B cell (primary cell): ENCODE data around the gene SUCLG2. TPM values are rescaled to one million over a fixed set of nuclear protein-coding genes. Genes with fewer than 3 reads are reported as not detected.

Experiments used
- ATAC-seq: fragments of 200-7000 bp; cut with Tn5 transposase; one replicate; pipeline ENCODE4 v1.10.0; 2021; ENCODE audit warnings: low read depth, mild to moderate bottlenecking, moderate number of reproducible peaks, moderate library complexity
- CTCF ChIA-PET: fragments of 350-600 bp; sonication (Branson Sonifier 250); formaldehyde crosslinking; loops from one replicate; lab custom pipeline; 2021; ENCODE audit warnings: antibody characterized with exemption, inconsistent platforms; lab: Charles Lee
- POLR2A ChIA-PET: fragments of 350-600 bp; sonication (Branson Sonifier 250); formaldehyde crosslinking; loops from one replicate; lab custom pipeline; 2021; ENCODE audit warnings: antibody characterized with exemption; lab: Charles Lee
- DNase-seq: peaks from one replicate; pipeline ENCODE4 v3.0.0; 2013
- H2AFZ ChIP-seq: 2 replicates; pipeline ENCODE4 v1.6.1; 2012; ENCODE audit warnings: mild to moderate bottlenecking, low read depth, low read length; ENCODE audit not compliant: insufficient read depth, poor library complexity, severe bottlenecking
- H3K27ac ChIP-seq, 2 donors: 1 replicate in 1 of 2; 2 replicates in 1 of 2; pipeline ENCODE4 v1.5.1; 2012 to 2013; ENCODE audit warnings: low read length in 2 of 2, mild to moderate bottlenecking in 2 of 2, moderate library complexity in 1 of 2
- H3K27me3 ChIP-seq, 4 experiments: fragments of 200-600 bp in 1 of 4; sonication (generic) in 1 of 4; replicated peaks in 1 of 4; 1 replicate in 2 of 4; 2 replicates in 2 of 4; pipeline versions ENCODE4 v1.6.1 to v1.7.0; 2013 to 2016; ENCODE audit warnings: low read length in 3 of 4, mild to moderate bottlenecking in 2 of 4, mixed read lengths in 1 of 4, moderate library complexity in 1 of 4; ENCODE audit not compliant: insufficient read depth in 4 of 4, control insufficient read depth in 3 of 4; ENCODE audit errors: control extremely low read depth in 1 of 4
- H3K36me3 ChIP-seq, 2 experiments: replicated peaks in 1 of 2; 1 replicate in 1 of 2; 2 replicates in 1 of 2; pipeline versions ENCODE4 v1.6.1 to v1.7.1; 2013; ENCODE audit warnings: low read length in 1 of 2; ENCODE audit not compliant: insufficient read depth in 2 of 2, control insufficient read depth in 1 of 2; ENCODE audit errors: control extremely low read depth in 1 of 2, extremely low read depth in 1 of 2
- H3K4me1 ChIP-seq, 2 donors: fragments of 200-600 bp in 1 of 2; sonication (generic) in 1 of 2; 1 replicate in 1 of 2; 2 replicates in 1 of 2; pipeline versions ENCODE4 v1.5.1 to v1.6.1; 2013 to 2017; ENCODE audit warnings: low read length in 2 of 2; ENCODE audit not compliant: control insufficient read depth in 2 of 2, insufficient read depth in 2 of 2
- H3K4me2 ChIP-seq: replicated peaks from 2 replicates; pipeline ENCODE3; 2012; ENCODE audit warnings: mild to moderate bottlenecking, low read depth, low read length; ENCODE audit not compliant: poor library complexity, severe bottlenecking
- H3K4me3 ChIP-seq, 5 experiments: fragments of 200-600 bp in 1 of 5; sonication (generic) in 1 of 5; 1 replicate in 3 of 5; 2 replicates in 2 of 5; pipeline versions ENCODE4 v1.5.1 to v1.7.0; 2011 to 2016; ENCODE audit warnings: low read length in 4 of 5, mild to moderate bottlenecking in 4 of 5, low read depth in 2 of 5, control low read depth in 1 of 5, moderate library complexity in 1 of 5; ENCODE audit not compliant: insufficient read depth in 1 of 5; ENCODE audit errors: control extremely low read depth in 1 of 5, extremely low read depth in 1 of 5
- H3K79me2 ChIP-seq: fragments of 200-600 bp; sonication (generic); one replicate; pipeline ENCODE4 v1.6.0; 2016; ENCODE audit warnings: low read length; ENCODE audit not compliant: control insufficient read depth, insufficient read depth
- H3K9ac ChIP-seq: fragments of 200-600 bp; sonication (generic); 2 replicates; pipeline ENCODE4 v1.6.1; 2017; ENCODE audit warnings: mild to moderate bottlenecking, low read length, moderate library complexity
- H3K9me3 ChIP-seq, 3 donors: one replicate each; pipeline versions ENCODE4 v1.6.1 to v1.7.1; 2013; ENCODE audit warnings: low read length in 2 of 3; ENCODE audit not compliant: control insufficient read depth in 2 of 3, insufficient read depth in 1 of 3; ENCODE audit errors: control extremely low read depth in 1 of 3
- H4K20me1 ChIP-seq: 2 replicates; pipeline ENCODE4 v1.6.0; 2012; ENCODE audit warnings: mild to moderate bottlenecking, low read length; ENCODE audit not compliant: insufficient read depth, control insufficient read depth, poor library complexity, severe bottlenecking
- H3K27ac Mint-ChIP-seq: one replicate; pipeline ENCODE4 v1.8.0; 2021; ENCODE audit warnings: mixed read lengths
- H3K27me3 Mint-ChIP-seq: one replicate; pipeline ENCODE4 v1.8.0; 2021; ENCODE audit warnings: mixed read lengths
- H3K4me1 Mint-ChIP-seq: one replicate; pipeline ENCODE4 v1.8.0; 2021; ENCODE audit warnings: mixed read lengths
- H3K4me3 Mint-ChIP-seq: one replicate; pipeline ENCODE4 v1.8.0; 2021; ENCODE audit warnings: mixed read lengths
- H3K9me3 Mint-ChIP-seq: one replicate; pipeline ENCODE4 v1.8.0; 2022; ENCODE audit warnings: mixed read lengths; ENCODE audit not compliant: insufficient read depth
- EZH2 ChIP-seq: IDR thresholded peaks from 2 replicates; pipeline ENCODE4 v1.6.1; 2012; ENCODE audit warnings: borderline replicate concordance, low read depth, mild to moderate bottlenecking, moderate library complexity, low read length; ENCODE audit not compliant: insufficient read depth, poor library complexity, severe bottlenecking
- WGBS: methylation state at CpG from one replicate; pipeline ENCODE4 v1.1.5; 2013; ENCODE audit warnings: missing lambda C conversion rate; ENCODE audit not compliant: insufficient coverage; 5-methylcytosine and 5-hydroxymethylcytosine counted together
- intact Hi-C: fragments of 100-400 bp; cut with micrococcal nuclease; formaldehyde crosslinking; loops from one replicate; pipeline ENCODE4 v1.10.0; 2022
- polyA plus RNA-seq: library from polyadenylated mRNA; depleted of rRNA; stranded (reverse); fragments of >200 nt; gene quantifications from 2 replicates; pipeline ENCODE4 v1.2.3, GENCODE V29; 2012
- total RNA-seq, 2 donors: library from RNA; stranded (reverse); fragments of 120-200 nt in 1 of 2; gene quantifications; 1 replicate in 1 of 2; 2 replicates in 1 of 2; pipeline versions ENCODE4 v1.2.3 to v1.2.4, GENCODE V29; 2013 to 2022
- TF ChIP-seq, protein P1 (sequence below): fragments of 200-600 bp; IDR thresholded peaks from one replicate; pipeline ENCODE4 v1.8.0; 2022; ENCODE audit warnings: antibody characterized with exemption, mild to moderate bottlenecking

SUCLG2 gene
- total and polyA plus RNA-seq, 2 donors (not counting 1 experiment from before 2014, with no cell fraction given): 9.1 to 35.8 TPM

DNA sequence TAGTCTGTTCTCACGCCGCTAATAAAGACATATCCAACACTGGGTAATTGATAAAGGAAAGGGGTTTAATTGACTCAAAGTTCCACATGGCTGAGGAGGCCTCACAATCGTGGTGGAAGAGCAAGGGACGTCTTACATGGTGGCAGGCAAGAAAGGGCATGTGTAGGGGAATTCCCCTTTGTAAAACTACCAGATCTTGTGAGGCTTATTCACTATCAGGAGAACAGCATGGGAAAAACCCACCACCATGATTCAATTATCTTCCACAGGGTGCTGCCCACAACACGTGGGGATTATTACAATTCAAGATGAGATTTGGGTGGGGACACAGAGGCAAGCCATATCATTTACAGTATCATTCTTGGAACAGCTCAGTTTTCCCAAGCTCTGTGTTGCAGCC, 268.0 kb downstream of the SUCLG2 start:
- no peak overlapping the region for H3K27ac Mint-ChIP-seq
- ChIA-PET CTCF (no interaction called here), POLR2A (no interaction called here)

DNA sequence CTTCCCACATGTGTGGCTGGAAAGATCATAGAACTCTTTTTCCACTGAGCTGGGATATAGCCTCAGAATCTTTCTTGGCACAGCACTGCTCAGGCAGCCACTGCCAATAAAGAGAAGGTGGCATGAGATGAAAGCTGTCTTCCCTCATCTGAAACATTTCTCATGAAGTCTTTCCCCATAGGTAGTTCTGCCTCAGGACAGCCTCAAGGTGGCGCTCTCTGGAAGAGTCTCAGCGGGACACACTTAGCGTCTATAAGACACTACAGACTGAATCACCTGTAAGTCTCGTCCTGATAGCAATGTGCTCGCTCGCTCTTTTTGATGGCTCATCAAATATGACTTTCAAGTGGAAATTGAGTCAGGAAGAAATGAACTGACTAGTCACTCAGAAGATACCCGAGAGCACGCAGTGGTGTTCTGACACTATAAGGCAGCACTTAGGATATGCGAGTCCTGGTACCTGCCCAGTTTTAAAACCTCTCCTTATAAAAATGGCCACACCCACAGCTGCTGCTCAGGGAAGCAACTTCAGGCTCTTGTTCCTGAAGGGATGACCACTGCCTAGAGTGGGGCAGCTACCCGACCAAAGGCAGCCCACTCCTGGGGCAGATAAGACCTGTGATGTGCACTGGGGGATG, 269.5 kb downstream of the SUCLG2 start:
- Histone ChIP-seq H3K27ac (no peak overlapping the region), H3K4me2 (no peak overlapping the region), H3K9ac (no peak overlapping the region), H4K20me1 (no peaks in the 10 kb centered on the region), H3K4me3 (no peak overlapping the region), H3K79me2 (no peaks in the 10 kb centered on the region), H3K4me1 (peaks cover 2% of the 10 kb centered on the region in 2 donors), H3K9me3 (no peaks in the 10 kb centered on the region), H3K27me3 (no peaks in the 10 kb centered on the region), H2AFZ (no peak overlapping the region), H3K36me3 (peaks cover 0 to 13% of the 10 kb centered on the region in 2 experiments)
- Mint-ChIP-seq H3K4me3 (no peak overlapping the region), H3K27ac (no peak overlapping the region), H3K9me3 (no peaks in the 10 kb centered on the region), H3K4me1 (peaks cover 7% of the 10 kb centered on the region), H3K27me3 (no peaks in the 10 kb centered on the region)
- ChIA-PET POLR2A (no interaction called here), CTCF (interaction anchor here (0.8 to 8.1 kb wide), 6 partner anchors 11 to 1508 kb away, joined by 3 to 92 read pairs (median 4); no protein-coding TSS in a partner anchor)
- intact Hi-C loops: loop anchor here (5.0 to 10.0 kb wide), 2 partner anchors 317 to 630 kb away; no protein-coding TSS in a partner anchor
- DNase-seq (peak; percentile 29), ATAC-seq (no peak)
- TF ChIP-seq, protein P1, sequence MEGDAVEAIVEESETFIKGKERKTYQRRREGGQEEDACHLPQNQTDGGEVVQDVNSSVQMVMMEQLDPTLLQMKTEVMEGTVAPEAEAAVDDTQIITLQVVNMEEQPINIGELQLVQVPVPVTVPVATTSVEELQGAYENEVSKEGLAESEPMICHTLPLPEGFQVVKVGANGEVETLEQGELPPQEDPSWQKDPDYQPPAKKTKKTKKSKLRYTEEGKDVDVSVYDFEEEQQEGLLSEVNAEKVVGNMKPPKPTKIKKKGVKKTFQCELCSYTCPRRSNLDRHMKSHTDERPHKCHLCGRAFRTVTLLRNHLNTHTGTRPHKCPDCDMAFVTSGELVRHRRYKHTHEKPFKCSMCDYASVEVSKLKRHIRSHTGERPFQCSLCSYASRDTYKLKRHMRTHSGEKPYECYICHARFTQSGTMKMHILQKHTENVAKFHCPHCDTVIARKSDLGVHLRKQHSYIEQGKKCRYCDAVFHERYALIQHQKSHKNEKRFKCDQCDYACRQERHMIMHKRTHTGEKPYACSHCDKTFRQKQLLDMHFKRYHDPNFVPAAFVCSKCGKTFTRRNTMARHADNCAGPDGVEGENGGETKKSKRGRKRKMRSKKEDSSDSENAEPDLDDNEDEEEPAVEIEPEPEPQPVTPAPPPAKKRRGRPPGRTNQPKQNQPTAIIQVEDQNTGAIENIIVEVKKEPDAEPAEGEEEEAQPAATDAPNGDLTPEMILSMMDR: peak; percentile 57
- no peak for TF ChIP-seq EZH2
- WGBS: 89% methylated on average over 9 of the region's 10 CpGs

More for the DNA sequence above, 268.0 kb downstream of the SUCLG2 start:
- Histone ChIP-seq H3K9ac (no peak overlapping the region), H3K79me2 (no peaks in the 10 kb centered on the region), H3K27ac (no peak overlapping the region), H3K4me2 (no peak overlapping the region), H4K20me1 (no peaks in the 10 kb centered on the region), H3K9me3 (no peaks in the 10 kb centered on the region), H3K4me1 (peaks cover 2 to 5% of the 10 kb centered on the region in 2 donors), H3K4me3 (no peak overlapping the region), H2AFZ (no peak overlapping the region), H3K36me3 (peaks cover 0 to 19% of the 10 kb centered on the region in 2 experiments), H3K27me3 (no peaks in the 10 kb centered on the region)
- Mint-ChIP-seq H3K27me3 (no peaks in the 10 kb centered on the region), H3K4me1 (peaks cover 14% of the 10 kb centered on the region), H3K4me3 (no peak overlapping the region), H3K9me3 (no peaks in the 10 kb centered on the region)
- intact Hi-C loops: loop anchor here (10.0 kb wide), 1 partner anchor 628 kb away; no protein-coding TSS in a partner anchor
- no CpG with 5 or more reads among the region's 5 CpGs for WGBS
- DNase-seq: no peak
- no peak for ATAC-seq
- TF ChIP-seq, protein P1: no peak
- no peak for TF ChIP-seq EZH2
